Vein endothelial cell (primary cell): ENCODE measurements around the gene PRRC2A. TPM values are rescaled to one million over a fixed set of nuclear protein-coding genes. Genes with fewer than 3 reads are reported as not detected.

ENCODE experiments used
- small RNA-seq: library from RNA; depleted of rRNA; stranded (forward); fragments of <200 nt; gene quantifications from one replicate; pipeline ENCODE3, GENCODE V24; 2012
- total RNA-seq: library from RNA; depleted of rRNA; stranded (reverse); fragments of >200 nt; gene quantifications from 2 replicates; pipeline ENCODE4 v1.2.3, GENCODE V29; 2012

PRRC2A gene
- total RNA-seq, 1 donor: 91.2 TPM

Small RNA genes lying within 50 kb of the gene (small RNA-seq; reads per million reads assigned to genes)
- 0.21 reads per million for gene MIR6832
- gene RF00019: not detected
- gene SNORA38: 92.3 reads per million, percentile 99 among the genes with 10 or more reads in this experiment
- gene UQCRHP1: not detected

Other genes starting within 250 kb of the PRRC2A start
- gene MICA, start 217.1 kb upstream of the PRRC2A start, total RNA-seq: 29.7 and 47.9 TPM in 2 replicates
- gene MICB, start 122.6 kb upstream of the PRRC2A start, total RNA-seq: 17.6 and 24.3 TPM in 2 replicates
- not detected in 2 replicates for gene MCCD1, start 91.8 kb upstream of the PRRC2A start, total RNA-seq
- 458 and 488 TPM in 2 replicates for gene DDX39B, start 78.7 kb upstream of the PRRC2A start, total RNA-seq
- 0.33 and 1.2 TPM in 2 replicates for gene ATP6V1G2, start 74.1 kb upstream of the PRRC2A start, total RNA-seq
- gene NFKBIL1, start 73.1 kb upstream of the PRRC2A start, total RNA-seq: 24.1 and 36.9 TPM in 2 replicates
- not detected in 2 replicates for gene LTA, start 48.4 kb upstream of the PRRC2A start, total RNA-seq
- gene TNF, start 45.1 kb upstream of the PRRC2A start, total RNA-seq: not detected in 2 replicates
- gene LTB, start 38.3 kb upstream of the PRRC2A start, total RNA-seq: 3.9 and 4.7 TPM in 2 replicates
- gene LST1, start 34.4 kb upstream of the PRRC2A start, total RNA-seq: 0.48 TPM in 1 of 2 replicates, not detected in the other
- not detected in 2 replicates for gene NCR3, start 27.7 kb upstream of the PRRC2A start, total RNA-seq
- not detected in 2 replicates for gene AIF1, start 5.5 kb upstream of the PRRC2A start, total RNA-seq
- gene BAG6, start 31.9 kb downstream of the PRRC2A start, total RNA-seq: 239 and 265 TPM in 2 replicates
- gene APOM, start 35.2 kb downstream of the PRRC2A start, total RNA-seq: 0.29 and 0.65 TPM in 2 replicates
- gene C6orf47, start 40.1 kb downstream of the PRRC2A start, total RNA-seq: 20.6 and 21.4 TPM in 2 replicates
- 15.1 and 17.3 TPM in 2 replicates for gene GPANK1, start 44.3 kb downstream of the PRRC2A start, total RNA-seq
- gene CSNK2B, start 45.4 kb downstream of the PRRC2A start, total RNA-seq: 205 and 210 TPM in 2 replicates
- 4.2 and 6.1 TPM in 2 replicates for gene LY6G5B, start 49.3 kb downstream of the PRRC2A start, total RNA-seq
- 1.3 and 2.4 TPM in 2 replicates for gene LY6G5C, start 60.4 kb downstream of the PRRC2A start, total RNA-seq
- 37.9 and 40.5 TPM in 2 replicates for gene ABHD16A, start 82.6 kb downstream of the PRRC2A start, total RNA-seq
- gene LY6G6F, start 86.2 kb downstream of the PRRC2A start, total RNA-seq: not detected in 2 replicates
- not detected in 2 replicates for gene LY6G6D, start 94.6 kb downstream of the PRRC2A start, total RNA-seq
- not detected in 2 replicates for gene LY6G6C, start 101.0 kb downstream of the PRRC2A start, total RNA-seq
- not detected in 2 replicates for gene MPIG6B, start 102.7 kb downstream of the PRRC2A start, total RNA-seq
- 87.2 and 113 TPM in 2 replicates for gene DDAH2, start 108.6 kb downstream of the PRRC2A start, total RNA-seq
- gene CLIC1, start 115.8 kb downstream of the PRRC2A start, total RNA-seq: 800 and 906 TPM in 2 replicates
- 12.7 and 18.8 TPM in 2 replicates for gene MSH5, start 119.3 kb downstream of the PRRC2A start, total RNA-seq
- 2.1 TPM in 1 of 2 replicates, not detected in the other for gene SAPCD1, start 141.9 kb downstream of the PRRC2A start, total RNA-seq
- 0.10 and 0.65 TPM in 2 replicates for gene VWA7, start 156.6 kb downstream of the PRRC2A start, total RNA-seq
- gene VARS1, start 175.0 kb downstream of the PRRC2A start, total RNA-seq: 78.5 and 88.8 TPM in 2 replicates
- gene LSM2, start 186.3 kb downstream of the PRRC2A start, total RNA-seq: 42.8 and 45.1 TPM in 2 replicates
- gene HSPA1L, start 194.6 kb downstream of the PRRC2A start, total RNA-seq: 0.98 and 1.1 TPM in 2 replicates
- 53.3 and 53.9 TPM in 2 replicates for gene HSPA1A, start 194.8 kb downstream of the PRRC2A start, total RNA-seq
- gene HSPA1B, start 207.0 kb downstream of the PRRC2A start, total RNA-seq: 37.2 and 55.5 TPM in 2 replicates
- gene NEU1, start 242.1 kb downstream of the PRRC2A start, total RNA-seq: 53.2 and 55.9 TPM in 2 replicates